GM18507 (cell line): ENCODE data around the gene BNC2.
"Not testable (repeated sequence)": the region's sequence is repeated elsewhere in the genome, so short reads cannot be mapped to it uniquely, and the experiment has no call there.

Experiments
- DNase-seq: peaks from one replicate; pipeline ENCODE4 v3.0.0; 2011; ENCODE audit warnings: low read depth; ENCODE audit not compliant: insufficient read length; ENCODE audit errors: extremely low spot score
- FAIRE-seq: peaks from 2 replicates; lab custom pipeline; 2011; peaks lifted over from hg19 to GRCh38; lab: Jason Lieb, UNC

The BNC2 gene

GRCh38 chr9:16450043-16450442 lies 420.4 kb downstream of the BNC2 start:
- FAIRE-seq, result no peak

GRCh38 chr9:16449076-16449730 lies 421.3 kb downstream of the BNC2 start:
- no peak for FAIRE-seq
- DNase-seq, result no peak

More at GRCh38 chr9:16450043-16450442, 420.4 kb downstream of the BNC2 start:
- no peak for DNase-seq

DNA sequence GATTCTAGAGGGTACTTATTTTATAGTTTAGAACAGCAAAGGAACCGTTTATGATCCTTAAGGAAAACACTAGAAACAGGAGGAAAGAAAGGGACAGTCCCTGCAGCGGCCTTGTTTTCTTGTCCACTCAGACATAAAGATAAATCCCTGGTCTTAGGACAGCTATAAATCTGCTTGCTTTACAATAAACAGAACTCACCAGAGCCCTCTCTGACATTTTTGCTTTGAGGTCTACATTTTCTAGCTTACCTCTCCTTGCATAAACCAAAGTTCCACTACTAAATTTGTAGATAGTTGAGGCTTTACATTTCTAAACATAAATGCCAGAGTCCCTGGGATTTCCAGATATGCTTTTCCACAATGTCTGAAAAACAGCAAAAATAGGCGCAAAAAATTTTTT lies 422.5 kb downstream of the BNC2 start:
- no peak for FAIRE-seq
- no peak for DNase-seq

- FAIRE-seq (no peak), DNase-seq (no peak)
Observed at GRCh38 chr9:16446636-16447035, 423.8 kb downstream of the BNC2 start.

- FAIRE-seq (no peak), DNase-seq (no peak)
Observed at GRCh38 chr9:16445141-16445920, 425.1 kb downstream of the BNC2 start.

DNA sequence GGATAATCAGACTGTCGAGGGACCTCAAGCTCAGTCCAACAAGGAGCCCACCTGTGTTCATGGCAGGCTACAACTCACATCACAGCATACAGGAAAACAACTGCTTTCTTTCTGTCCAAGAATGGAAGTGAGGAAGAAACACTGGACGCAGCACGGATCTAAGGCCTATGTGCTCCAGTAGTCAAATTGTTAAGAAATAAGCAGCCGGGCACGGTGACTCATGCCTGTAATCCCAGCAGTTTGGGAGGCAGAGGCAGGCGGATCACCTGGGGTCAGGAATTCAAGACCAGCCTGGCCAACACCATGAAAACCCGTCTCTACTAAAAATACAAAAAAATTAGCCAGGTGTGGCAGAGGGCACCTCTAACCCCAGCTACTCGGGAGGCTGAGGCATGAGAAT lies 427.8 kb downstream of the BNC2 start:
- DNase-seq (no peak), FAIRE-seq (no peak)

DNA sequence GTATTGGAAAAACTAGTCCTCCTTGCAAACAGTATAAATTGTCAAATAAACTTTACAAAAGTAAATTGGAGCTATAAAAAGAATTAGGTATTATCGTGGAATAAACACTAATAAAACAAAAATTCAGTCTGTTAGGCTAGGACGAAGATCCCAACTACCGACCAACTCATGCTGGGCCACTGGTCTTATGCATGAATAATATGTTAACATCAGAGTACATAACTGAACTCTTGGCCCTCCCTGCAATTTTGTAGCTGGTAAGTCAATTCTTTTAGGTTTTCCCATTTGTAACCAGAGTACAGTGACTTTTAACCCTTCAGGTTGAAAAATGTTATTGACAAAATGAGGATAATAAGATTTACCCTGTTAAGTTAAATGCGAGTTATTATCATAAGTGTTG lies 428.7 kb downstream of the BNC2 start:
- DNase-seq, result no peak
- FAIRE-seq, result no peak

DNA sequence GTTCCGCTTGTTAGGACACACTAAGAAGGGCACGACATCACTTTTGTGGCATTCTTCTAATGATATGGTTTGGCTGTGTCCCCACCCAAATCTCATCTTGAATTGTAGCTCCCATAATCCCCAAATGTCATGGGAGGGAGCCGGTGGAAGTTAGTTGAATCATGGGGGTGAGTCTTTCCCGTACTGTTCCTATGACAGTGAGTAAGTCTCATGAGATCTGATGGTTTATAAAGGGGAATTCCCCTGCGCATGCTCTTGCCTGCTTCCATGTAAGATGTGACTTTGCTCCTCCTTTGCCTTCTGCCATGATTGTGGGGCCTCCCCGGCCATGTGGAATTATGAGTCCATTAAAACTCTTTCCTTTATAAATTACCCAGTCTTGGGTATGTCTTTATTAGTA lies 431.6 kb downstream of the BNC2 start:
- not testable (repeated sequence) for FAIRE-seq, DNase-seq

GRCh38 chr9:16436545-16436944 lies 433.9 kb downstream of the BNC2 start:
- no peak for DNase-seq
- no peak for FAIRE-seq

DNA sequence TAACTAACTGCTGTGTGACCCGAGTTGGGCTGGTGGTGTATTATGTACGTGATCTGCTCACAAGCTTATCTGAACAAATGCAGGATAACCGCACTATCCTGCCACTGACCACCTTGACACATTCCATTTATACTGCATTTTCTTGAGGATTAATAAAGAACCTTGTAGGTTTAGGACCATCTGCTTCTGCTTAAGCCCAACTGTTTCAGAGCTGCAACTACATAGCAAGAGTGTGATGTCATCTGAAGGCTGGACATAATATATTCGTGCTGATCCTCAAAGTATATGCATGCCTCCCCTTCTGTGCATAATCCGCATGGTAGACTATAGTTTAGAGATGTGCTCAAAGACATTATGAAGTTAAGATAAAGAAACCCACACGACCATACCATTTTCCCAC lies 435.9 kb downstream of the BNC2 start:
- FAIRE-seq (no peak), DNase-seq (no peak)

DNA sequence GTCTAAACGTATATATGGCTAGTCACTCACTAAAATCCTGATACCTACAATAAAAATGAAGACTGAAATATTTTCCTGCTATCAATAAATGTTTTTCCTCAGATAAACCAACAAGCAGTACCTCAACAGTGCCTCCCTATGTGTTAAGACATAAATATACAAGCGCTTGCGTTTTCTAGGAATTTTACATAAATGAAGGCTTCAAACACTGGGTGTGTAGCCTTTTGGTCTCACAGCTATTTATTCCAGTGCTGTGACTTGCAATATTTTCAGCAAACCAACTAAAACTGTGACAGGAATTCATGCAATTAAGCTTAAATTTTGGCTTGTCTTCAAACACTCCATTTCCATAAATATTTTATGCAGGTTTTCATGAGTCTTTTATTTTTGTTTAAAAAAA lies 437.0 kb downstream of the BNC2 start:
- no peak for DNase-seq
- no peak for FAIRE-seq

GRCh38 chr9:16431666-16432392 lies 438.6 kb downstream of the BNC2 start:
- DNase-seq (no peak), FAIRE-seq (no peak)

- FAIRE-seq (no peak), DNase-seq (no peak)
Observed at GRCh38 chr9:16429671-16430070, 440.8 kb downstream of the BNC2 start.

GRCh38 chr9:16427873-16428427 lies 442.5 kb downstream of the BNC2 start:
- DNase-seq (no peak), FAIRE-seq (no peak)

- FAIRE-seq, result no peak
- DNase-seq, result no peak
Observed at GRCh38 chr9:16426716-16427115, 443.8 kb downstream of the BNC2 start.

GRCh38 chr9:16425562-16426231 lies 444.8 kb downstream of the BNC2 start:
- DNase-seq, result no peak
- no peak for FAIRE-seq

GRCh38 chr9:16422114-16422513 lies 448.4 kb downstream of the BNC2 start:
- no peak for FAIRE-seq
- DNase-seq, result no peak

DNA sequence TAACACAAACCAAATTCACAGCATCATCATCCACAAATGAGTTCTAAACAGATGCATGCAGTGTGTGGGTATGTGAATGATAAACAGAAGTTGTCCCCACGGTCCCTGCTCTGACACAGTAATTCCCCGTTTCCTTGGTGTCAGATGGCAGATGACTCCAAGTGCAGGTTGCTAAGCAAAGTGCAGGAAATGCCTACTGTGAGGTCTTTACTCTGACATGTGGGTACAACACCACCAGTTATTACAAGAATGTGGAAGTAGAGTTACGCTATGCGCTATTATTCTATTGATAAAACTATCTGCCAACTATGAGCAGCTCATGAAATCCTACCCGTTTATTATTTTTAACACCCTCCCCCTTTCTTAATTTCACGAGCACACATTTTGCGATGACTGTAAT lies 448.9 kb downstream of the BNC2 start:
- DNase-seq (no peak), FAIRE-seq (no peak)

GRCh38 chr9:16419124-16419523 lies 451.3 kb downstream of the BNC2 start:
- DNase-seq, result no peak
- no peak for FAIRE-seq

DNA sequence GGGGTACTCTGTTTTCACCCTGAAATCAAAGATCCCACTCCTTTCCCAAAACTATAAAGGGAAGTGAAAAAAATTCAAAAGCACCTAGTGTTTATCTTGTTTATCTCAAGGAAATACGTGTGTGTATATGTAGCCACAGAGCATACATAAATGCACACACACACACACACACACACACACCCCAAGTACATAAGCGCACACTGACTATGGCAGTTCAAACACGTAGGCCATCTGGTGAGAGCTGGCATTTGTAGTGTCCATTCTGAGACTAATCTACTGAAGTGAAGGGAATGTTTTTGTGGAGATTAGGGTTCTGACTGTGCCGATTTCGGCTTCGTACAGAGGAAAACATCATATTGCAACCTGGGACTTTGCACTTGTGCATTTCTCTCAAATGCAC lies 451.7 kb downstream of the BNC2 start:
- FAIRE-seq (no peak), DNase-seq (no peak)
